DND-41 (cell line): Measurements from ENCODE around the gene CDK8.

Source experiments
- ATAC-seq: fragments of 200-7000 bp; cut with Tn5 transposase; 3 replicates; pipeline ENCODE4 v1.9.1; 2021; ENCODE audit warnings: low read depth; ENCODE audit not compliant: insufficient read depth
- DNase-seq: peaks from one replicate; pipeline ENCODE4 v3.0.0-alpha.2; 2020
- H2AFZ ChIP-seq: 2 replicates; pipeline ENCODE4 v1.6.0; 2012; ENCODE audit warnings: low read depth, low read length
- H3K27ac ChIP-seq: 2 replicates; pipeline ENCODE4 v1.5.1; 2012; ENCODE audit warnings: low read length, inconsistent platforms
- H3K27me3 ChIP-seq: fragments of 200-600 bp; sonication (generic); 2 replicates; pipeline ENCODE4 v1.6.0; 2012; ENCODE audit warnings: low read length, mild to moderate bottlenecking, inconsistent platforms; ENCODE audit not compliant: insufficient read depth, poor library complexity
- H3K36me3 ChIP-seq: 2 replicates; pipeline ENCODE4 v1.5.1; 2012; ENCODE audit warnings: low read length, inconsistent platforms; ENCODE audit not compliant: insufficient read depth
- H3K4me1 ChIP-seq: 2 replicates; pipeline ENCODE4 v1.5.1; 2012; ENCODE audit warnings: mild to moderate bottlenecking, low read length; ENCODE audit not compliant: insufficient read depth
- H3K4me2 ChIP-seq: 2 replicates; pipeline ENCODE4 v1.6.0; 2012; ENCODE audit warnings: mild to moderate bottlenecking, moderate library complexity, low read length, inconsistent platforms; ENCODE audit not compliant: insufficient read depth
- H3K4me3 ChIP-seq, 2 experiments: fragments of 200-600 bp in 1 of 2; shearing (Covaris generic) in 1 of 2; 2 replicates each; pipeline ENCODE4 v1.5.1; 2012 to 2016; ENCODE audit warnings: inconsistent platforms in 2 of 2, low read length in 2 of 2, mild to moderate bottlenecking in 2 of 2, low read depth in 1 of 2, moderate library complexity in 1 of 2
- H3K79me2 ChIP-seq: 2 replicates; pipeline ENCODE4 v1.6.0; 2012; ENCODE audit warnings: low read length, inconsistent platforms; ENCODE audit not compliant: insufficient read depth
- H3K9ac ChIP-seq: 2 replicates; pipeline ENCODE4 v1.6.0; 2012; ENCODE audit warnings: low read depth, mild to moderate bottlenecking, inconsistent platforms, low read length, moderate library complexity
- H3K9me3 ChIP-seq: 2 replicates; pipeline ENCODE4 v1.5.1; 2012; ENCODE audit warnings: low read length, moderate library complexity, mild to moderate bottlenecking, inconsistent platforms; ENCODE audit not compliant: insufficient read depth, severe bottlenecking
- H4K20me1 ChIP-seq: 2 replicates; pipeline ENCODE4 v1.6.0; 2012; ENCODE audit warnings: low read length; ENCODE audit not compliant: insufficient read depth
- CTCF ChIP-seq: IDR thresholded peaks from 2 replicates; pipeline ENCODE4 v1.5.1; 2012; ENCODE audit warnings: borderline replicate concordance, low read length, moderate library complexity, mild to moderate bottlenecking; ENCODE audit not compliant: poor library complexity, severe bottlenecking; ENCODE audit errors: extremely low read depth
- EZH2 ChIP-seq: IDR thresholded peaks from 3 replicates; pipeline ENCODE4 v1.6.1; 2012; ENCODE audit warnings: borderline replicate concordance, low read depth, mild to moderate bottlenecking, moderate library complexity, low read length, inconsistent platforms; ENCODE audit not compliant: severe bottlenecking

CDK8 gene

GRCh38 chr13:26380930-26381329 lies 127.0 kb downstream of the CDK8 start:
- no peaks in the 10 kb centered on the region for H3K9me3 ChIP-seq
- no peaks in the 10 kb centered on the region for H3K79me2 ChIP-seq
- H4K20me1 ChIP-seq: peaks cover 4% of the 10 kb centered on the region; the same call in 1 of the 2 replicates
- peaks cover 10% of the 10 kb centered on the region; the same call in 1 of the 2 replicates for H3K36me3 ChIP-seq
- H3K9ac ChIP-seq: no peak overlapping the region
- H3K4me2 ChIP-seq: no peak overlapping the region
- H3K27me3 ChIP-seq: no peaks in the 10 kb centered on the region
- TF ChIP-seq EZH2: no peak
- no peak for TF ChIP-seq CTCF
- no peaks in the 10 kb centered on the region for H3K4me1 ChIP-seq
- DNase-seq: no peak
- H3K4me3 ChIP-seq: no peak overlapping the region
- H2AFZ ChIP-seq: no peak overlapping the region
- H3K27ac ChIP-seq: no peak overlapping the region
- ATAC-seq: no peak

GRCh38 chr13:26382366-26382765 lies 128.4 kb downstream of the CDK8 start:
- TF ChIP-seq EZH2 (no peak), CTCF (no peak)
- no peaks in the 10 kb centered on the region for H3K9me3 ChIP-seq

GRCh38 chr13:26382835-26383234 lies 128.9 kb downstream of the CDK8 start:
- no peak overlapping the region for H3K27ac ChIP-seq
- ATAC-seq (no peak), DNase-seq (no peak)
- no peaks in the 10 kb centered on the region for H3K27me3 ChIP-seq
- no peaks in the 10 kb centered on the region for H3K9me3 ChIP-seq
- no peak overlapping the region for H3K9ac ChIP-seq
- no peak overlapping the region for H3K4me2 ChIP-seq
- H3K79me2 ChIP-seq: no peaks in the 10 kb centered on the region
- no peaks in the 10 kb centered on the region for H3K4me1 ChIP-seq
- peaks cover 14% of the 10 kb centered on the region; the same call in 1 of the 2 replicates for H3K36me3 ChIP-seq
- no peaks in the 10 kb centered on the region for H4K20me1 ChIP-seq
- no peak overlapping the region for H3K4me3 ChIP-seq
- no peak for TF ChIP-seq EZH2
- TF ChIP-seq CTCF: no peak
- no peak overlapping the region for H2AFZ ChIP-seq

More at GRCh38 chr13:26382366-26382765, 128.4 kb downstream of the CDK8 start:
- no peak overlapping the region for H2AFZ ChIP-seq
- no peak overlapping the region for H3K4me3 ChIP-seq
- no peak for ATAC-seq
- no peaks in the 10 kb centered on the region for H3K79me2 ChIP-seq
- peaks cover 14% of the 10 kb centered on the region; the same call in 1 of the 2 replicates for H3K36me3 ChIP-seq
- no peak overlapping the region for H3K9ac ChIP-seq
- no peak overlapping the region for H3K4me2 ChIP-seq
- no peak for DNase-seq
- H3K27me3 ChIP-seq: no peaks in the 10 kb centered on the region
- no peaks in the 10 kb centered on the region for H4K20me1 ChIP-seq
- no peaks in the 10 kb centered on the region for H3K4me1 ChIP-seq
- no peak overlapping the region for H3K27ac ChIP-seq

- DNase-seq (no peak), ATAC-seq (no peak)
- TF ChIP-seq CTCF (no peak), EZH2 (no peak)
- H3K9ac ChIP-seq: no peak overlapping the region
- H3K9me3 ChIP-seq: no peaks in the 10 kb centered on the region
- no peaks in the 10 kb centered on the region for H3K4me1 ChIP-seq
- H2AFZ ChIP-seq: no peak overlapping the region
- H3K36me3 ChIP-seq: peaks cover 19% of the 10 kb centered on the region
- H3K4me2 ChIP-seq: no peak overlapping the region
- H4K20me1 ChIP-seq: no peaks in the 10 kb centered on the region
- no peaks in the 10 kb centered on the region for H3K27me3 ChIP-seq
- H3K4me3 ChIP-seq: no peak overlapping the region
- H3K27ac ChIP-seq: no peak overlapping the region
- no peaks in the 10 kb centered on the region for H3K79me2 ChIP-seq
Observed at GRCh38 chr13:26384587-26384986, 130.7 kb downstream of the CDK8 start.
